ENCODE results near the gene SCAMP2. TPM values are rescaled to one million over a fixed set of nuclear protein-coding genes. Genes with fewer than 3 reads are reported as not detected.
A peak's percentile ranks its signal among the peaks of the same experiment; 100 is the strongest.

The SCAMP2 gene
- total RNA-seq, 1 experiment from 2014 or later: 30.1 TPM

GRCh38 chr15:74868059-74868458, 5.1 kb downstream of the SCAMP2 start:
- Histone ChIP-seq H3F3A (ENCODE audit: low read length, unreplicated experiment) (no peaks in the 10 kb centered on the region), H2AFZ (ENCODE audit: low read length) (no peak overlapping the region), H3K36me3 (ENCODE audit: low read depth, low read length) (0 out of 2 replicates have a peak, but pooled peaks cover 3% of the 10 kb centered on the region), H3K9ac (ENCODE audit: low read length) (no peak overlapping the region), H4K20me1 (ENCODE audit: low read length) (peaks cover 10% of the 10 kb centered on the region; the same call in 1 of the 2 replicates), H3K4me2 (ENCODE audit: low read length) (no peak overlapping the region), H3K4me3 (ENCODE audit: low read length) (no peak overlapping the region), H3K27me3 (ENCODE audit: low read length) (no peaks in the 10 kb centered on the region), H3K9me2 (replicated peaks; ENCODE audit: low read length) (no peaks in the 10 kb centered on the region), H3K27ac (ENCODE audit: low read length) (no peak overlapping the region), H3K4me1 (ENCODE audit: insufficient read depth, low read length) (peaks cover 38% of the 10 kb centered on the region), H3K79me2 (ENCODE audit: low read length) (peaks cover 80% of the 10 kb centered on the region), H3K9me3 (ENCODE audit: low read length) (no peaks in the 10 kb centered on the region)
- ATAC-seq (no peak), DNase-seq (no peak)
- no peak for TF ChIP-seq EZH2phosphoT487 (IDR thresholded peaks at IDR 0.05; ENCODE audit: borderline replicate concordance, low read length)
- ChIA-PET POLR2A (ENCODE audit: unreplicated experiment) (no interaction called here), CTCF (no interaction called here)
- intact Hi-C loops (cut with micrococcal nuclease): no loop called here
- no TSS peak for BruUV-seq (replicated peaks)

- ATAC-seq (no peak), DNase-seq (no peak)
- H4K20me1 ChIP-seq (ENCODE audit: low read length): peaks cover 10% of the 10 kb centered on the region; the same call in 1 of the 2 replicates
- no peaks in the 10 kb centered on the region for H3K27me3 ChIP-seq (ENCODE audit: low read length)
- no peaks in the 10 kb centered on the region for H3K9me3 ChIP-seq (ENCODE audit: low read length)
- no peak overlapping the region for H3K4me3 ChIP-seq (ENCODE audit: low read length)
- H3F3A ChIP-seq (ENCODE audit: low read length, unreplicated experiment): no peaks in the 10 kb centered on the region
- H2AFZ ChIP-seq (ENCODE audit: low read length): no peak overlapping the region
- H3K36me3 ChIP-seq (ENCODE audit: low read depth, low read length): 0 out of 2 replicates have a peak, but pooled peaks cover 3% of the 10 kb centered on the region
- no peak overlapping the region for H3K27ac ChIP-seq (ENCODE audit: low read length)
- no peak for TF ChIP-seq EZH2 (IDR thresholded peaks at IDR 0.05; ENCODE audit: low read length, unreplicated experiment)
- TF ChIP-seq, protein P1, sequence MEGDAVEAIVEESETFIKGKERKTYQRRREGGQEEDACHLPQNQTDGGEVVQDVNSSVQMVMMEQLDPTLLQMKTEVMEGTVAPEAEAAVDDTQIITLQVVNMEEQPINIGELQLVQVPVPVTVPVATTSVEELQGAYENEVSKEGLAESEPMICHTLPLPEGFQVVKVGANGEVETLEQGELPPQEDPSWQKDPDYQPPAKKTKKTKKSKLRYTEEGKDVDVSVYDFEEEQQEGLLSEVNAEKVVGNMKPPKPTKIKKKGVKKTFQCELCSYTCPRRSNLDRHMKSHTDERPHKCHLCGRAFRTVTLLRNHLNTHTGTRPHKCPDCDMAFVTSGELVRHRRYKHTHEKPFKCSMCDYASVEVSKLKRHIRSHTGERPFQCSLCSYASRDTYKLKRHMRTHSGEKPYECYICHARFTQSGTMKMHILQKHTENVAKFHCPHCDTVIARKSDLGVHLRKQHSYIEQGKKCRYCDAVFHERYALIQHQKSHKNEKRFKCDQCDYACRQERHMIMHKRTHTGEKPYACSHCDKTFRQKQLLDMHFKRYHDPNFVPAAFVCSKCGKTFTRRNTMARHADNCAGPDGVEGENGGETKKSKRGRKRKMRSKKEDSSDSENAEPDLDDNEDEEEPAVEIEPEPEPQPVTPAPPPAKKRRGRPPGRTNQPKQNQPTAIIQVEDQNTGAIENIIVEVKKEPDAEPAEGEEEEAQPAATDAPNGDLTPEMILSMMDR (conservative IDR thresholded peaks at IDR 0.05; ENCODE audit: low read depth, low read length): no peak
- TF ChIP-seq EZH2phosphoT487 (IDR thresholded peaks at IDR 0.05; ENCODE audit: borderline replicate concordance, low read length): no peak
- CTCF ChIA-PET: no interaction called here
- peaks cover 41% of the 10 kb centered on the region for H3K4me1 ChIP-seq (ENCODE audit: insufficient read depth, low read length)
- H3K79me2 ChIP-seq (ENCODE audit: low read length): peaks cover 79% of the 10 kb centered on the region
- H3K9ac ChIP-seq (ENCODE audit: low read length): no peak overlapping the region
- intact Hi-C loops (cut with micrococcal nuclease): no loop called here
- H3K9me2 ChIP-seq (replicated peaks; ENCODE audit: low read length): no peaks in the 10 kb centered on the region
- POLR2A ChIA-PET (ENCODE audit: unreplicated experiment): no interaction called here
- BruUV-seq (replicated peaks): no TSS peak
- H3K4me2 ChIP-seq (ENCODE audit: low read length): no peak overlapping the region
Observed at GRCh38 chr15:74867466-74868038, 5.6 kb downstream of the SCAMP2 start.

- Histone ChIP-seq H3K36me3 (ENCODE audit: low read depth, low read length) (0 out of 2 replicates have a peak, but pooled peaks cover 3% of the 10 kb centered on the region), H3K27ac (ENCODE audit: low read length) (peak overlapping the region; percentile 40), H3K4me2 (ENCODE audit: low read length) (peak overlapping the region; percentile 43; the same call in 1 of the 2 replicates), H2AFZ (ENCODE audit: low read length) (no peak overlapping the region), H3K9me2 (replicated peaks; ENCODE audit: low read length) (no peaks in the 10 kb centered on the region), H3K79me2 (ENCODE audit: low read length) (peaks cover 72% of the 10 kb centered on the region), H3K9ac (ENCODE audit: low read length) (no peak overlapping the region), H3K4me3 (ENCODE audit: low read length) (no peak overlapping the region), H3K4me1 (ENCODE audit: insufficient read depth, low read length) (peaks cover 35% of the 10 kb centered on the region), H3F3A (ENCODE audit: low read length, unreplicated experiment) (no peaks in the 10 kb centered on the region), H3K27me3 (ENCODE audit: low read length) (no peaks in the 10 kb centered on the region), H4K20me1 (ENCODE audit: low read length) (peaks cover 10% of the 10 kb centered on the region; the same call in 1 of the 2 replicates), H3K9me3 (ENCODE audit: low read length) (no peaks in the 10 kb centered on the region)
- ChIA-PET CTCF (no interaction called here), POLR2A (ENCODE audit: unreplicated experiment) (no interaction called here)
- BruUV-seq (replicated peaks): no TSS peak
- intact Hi-C loops (cut with micrococcal nuclease): no loop called here
- peak; percentile 74 for DNase-seq
- TF ChIP-seq EZH2 (IDR thresholded peaks at IDR 0.05; ENCODE audit: low read length, unreplicated experiment): no peak
- TF ChIP-seq EZH2phosphoT487 (IDR thresholded peaks at IDR 0.05; ENCODE audit: borderline replicate concordance, low read length): no peak
- peak; percentile 75 for ATAC-seq
Observed at GRCh38 chr15:74866090-74866489, 7.1 kb downstream of the SCAMP2 start.
